Activated CD8-positive, alpha-beta memory T cell treated with anti-CD3 and anti-CD28 coated beads, Interleukin-2, amount 10 ng/mL, durations not matched to agents 7 days and 5 days (primary cell): ENCODE data around the gene FA2H. TPM values are rescaled to one million over a fixed set of nuclear protein-coding genes. Genes with fewer than 3 reads are reported as not detected.
"Not testable (repeated sequence)": the region's sequence is repeated elsewhere in the genome, so short reads cannot be mapped to it uniquely, and the experiment has no call there.

Source experiments
- ATAC-seq: fragments of 150-1000 bp; cut with Tn5 transposase; one replicate; pipeline ENCODE4 v1.10.0; 2021; ENCODE audit warnings: moderate library complexity
- CTCF ChIA-PET: fragments of 350-600 bp; sonication (Branson Sonifier 250); formaldehyde crosslinking; loops from one replicate; lab custom pipeline; 2021; ENCODE audit warnings: antibody characterized with exemption; lab: Charles Lee
- DNase-seq: peaks from one replicate; pipeline ENCODE4 v3.0.0-alpha.2; 2020
- H3K27ac Mint-ChIP-seq: one replicate; pipeline ENCODE4 v1.8.0; 2021; ENCODE audit warnings: mild to moderate bottlenecking, mixed read lengths
- H3K27me3 Mint-ChIP-seq: one replicate; pipeline ENCODE4 v1.8.0; 2021; ENCODE audit warnings: mixed read lengths
- H3K36me3 Mint-ChIP-seq: one replicate; pipeline ENCODE4 v1.8.0; 2021; ENCODE audit warnings: mild to moderate bottlenecking, mixed read lengths
- H3K4me1 Mint-ChIP-seq: one replicate; pipeline ENCODE4 v1.8.0; 2021; ENCODE audit warnings: mixed read lengths
- H3K4me3 Mint-ChIP-seq: one replicate; pipeline ENCODE4 v1.8.0; 2021; ENCODE audit warnings: mild to moderate bottlenecking, moderate library complexity, mixed read lengths
- H3K9me3 Mint-ChIP-seq: one replicate; pipeline ENCODE4 v1.8.0; 2022; ENCODE audit warnings: low read depth, mixed read lengths
- total RNA-seq, 2 experiments: library from RNA; stranded (reverse); gene quantifications; one replicate each; pipeline ENCODE4 v1.2.3, GENCODE V29; 2021

FA2H gene
- total RNA-seq, 2 experiments from 2014 or later = 0.29 TPM; not detected in 1

DNA sequence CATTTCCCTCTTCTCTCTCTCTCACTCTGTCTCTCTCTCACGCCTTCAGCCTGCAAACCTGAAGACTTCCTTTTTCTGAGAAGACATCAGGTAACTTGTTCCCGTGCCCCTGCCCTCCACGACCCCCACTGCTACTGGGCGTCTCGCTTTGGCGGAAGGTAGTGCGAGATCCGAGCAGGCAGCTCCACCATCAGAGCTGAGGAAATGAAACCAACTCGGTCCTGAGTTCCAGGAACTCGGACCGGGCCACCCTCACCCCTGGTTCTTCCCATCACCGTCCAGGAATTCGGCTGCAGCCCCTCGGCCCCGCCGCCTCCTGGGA, 74.5 kb downstream of the FA2H start:
- ATAC-seq (peak; percentile 45), DNase-seq (peak; percentile 66)
- Mint-ChIP-seq H3K9me3 (no peaks in the 10 kb centered on the region), H3K4me1 (peaks cover 56% of the 10 kb centered on the region), H3K4me3 (peak overlapping the region; percentile 96), H3K36me3 (peaks cover 27% of the 10 kb centered on the region), H3K27ac (peak overlapping the region; percentile 100), H3K27me3 (no peaks in the 10 kb centered on the region)
- CTCF ChIA-PET = interaction anchor here (0.8 to 2.3 kb wide), 6 partner anchors 8 to 410 kb away, joined by 3 to 12 read pairs (median 4); partner anchors contain the start of gene ZNRF1

DNA sequence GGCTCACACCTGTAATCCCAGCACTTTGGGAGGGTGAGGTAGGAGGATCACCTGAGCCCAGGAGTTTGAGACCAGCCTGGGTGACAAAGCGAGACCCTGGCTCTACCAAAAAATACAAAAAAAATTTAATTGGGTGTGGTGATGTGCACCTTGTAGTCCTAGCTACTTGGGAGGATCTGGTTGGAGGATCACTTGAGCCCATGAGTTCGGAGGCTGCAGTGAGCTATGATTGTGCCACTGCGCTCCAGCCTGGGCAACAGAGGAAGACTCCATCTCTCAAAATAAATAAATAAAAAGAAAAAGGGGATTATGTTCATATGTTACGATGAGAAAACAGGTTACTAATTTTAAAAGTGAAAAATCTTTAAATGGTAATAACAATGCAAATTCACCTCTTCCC, 75.0 kb downstream of the FA2H start:
- no peak for DNase-seq
- Mint-ChIP-seq H3K27me3 (no peaks in the 10 kb centered on the region), H3K27ac (peak overlapping the region; percentile 100), H3K9me3 (no peaks in the 10 kb centered on the region), H3K36me3 (peaks cover 29% of the 10 kb centered on the region), H3K4me3 (peak overlapping the region; percentile 96), H3K4me1 (peaks cover 53% of the 10 kb centered on the region)
- CTCF ChIA-PET = interaction anchor here (0.7 to 2.3 kb wide), 6 partner anchors 8 to 410 kb away, joined by 3 to 12 read pairs (median 4); partner anchors contain the start of genes RFWD3 and ZNRF1
- no peak for ATAC-seq

DNA sequence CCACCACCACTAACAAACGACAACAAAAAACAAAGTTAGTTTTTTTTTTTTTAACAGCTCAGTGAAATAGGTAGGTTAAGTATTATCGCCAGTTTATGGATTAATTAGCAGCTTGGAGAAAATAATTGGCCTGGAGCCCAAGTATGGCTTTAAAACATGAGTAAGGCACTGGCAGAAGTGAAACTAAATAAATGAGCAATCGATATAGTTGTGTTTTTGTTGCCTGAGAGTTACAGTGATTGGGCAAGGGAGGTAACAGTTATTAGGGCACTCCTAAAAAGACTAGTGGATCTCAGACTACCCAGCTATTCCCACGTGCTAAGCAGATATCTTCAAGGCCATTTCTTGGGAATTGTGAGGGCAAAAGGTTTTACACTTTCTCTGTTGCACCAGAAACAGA, 76.4 kb downstream of the FA2H start:
- H3K9me3 Mint-ChIP-seq = no peaks in the 10 kb centered on the region
- DNase-seq (no peak), ATAC-seq (no peak)
- H3K27ac Mint-ChIP-seq = peak overlapping the region; percentile 84
- H3K4me3 Mint-ChIP-seq = peak overlapping the region; percentile 96
- peaks cover 34% of the 10 kb centered on the region for H3K36me3 Mint-ChIP-seq
- peaks cover 53% of the 10 kb centered on the region for H3K4me1 Mint-ChIP-seq
- CTCF ChIA-PET = interaction anchor here (1.5 to 1.7 kb wide), 2 partner anchors 14 to 164 kb away, joined by 3 read pairs; no protein-coding TSS in a partner anchor
- no peaks in the 10 kb centered on the region for H3K27me3 Mint-ChIP-seq

DNA sequence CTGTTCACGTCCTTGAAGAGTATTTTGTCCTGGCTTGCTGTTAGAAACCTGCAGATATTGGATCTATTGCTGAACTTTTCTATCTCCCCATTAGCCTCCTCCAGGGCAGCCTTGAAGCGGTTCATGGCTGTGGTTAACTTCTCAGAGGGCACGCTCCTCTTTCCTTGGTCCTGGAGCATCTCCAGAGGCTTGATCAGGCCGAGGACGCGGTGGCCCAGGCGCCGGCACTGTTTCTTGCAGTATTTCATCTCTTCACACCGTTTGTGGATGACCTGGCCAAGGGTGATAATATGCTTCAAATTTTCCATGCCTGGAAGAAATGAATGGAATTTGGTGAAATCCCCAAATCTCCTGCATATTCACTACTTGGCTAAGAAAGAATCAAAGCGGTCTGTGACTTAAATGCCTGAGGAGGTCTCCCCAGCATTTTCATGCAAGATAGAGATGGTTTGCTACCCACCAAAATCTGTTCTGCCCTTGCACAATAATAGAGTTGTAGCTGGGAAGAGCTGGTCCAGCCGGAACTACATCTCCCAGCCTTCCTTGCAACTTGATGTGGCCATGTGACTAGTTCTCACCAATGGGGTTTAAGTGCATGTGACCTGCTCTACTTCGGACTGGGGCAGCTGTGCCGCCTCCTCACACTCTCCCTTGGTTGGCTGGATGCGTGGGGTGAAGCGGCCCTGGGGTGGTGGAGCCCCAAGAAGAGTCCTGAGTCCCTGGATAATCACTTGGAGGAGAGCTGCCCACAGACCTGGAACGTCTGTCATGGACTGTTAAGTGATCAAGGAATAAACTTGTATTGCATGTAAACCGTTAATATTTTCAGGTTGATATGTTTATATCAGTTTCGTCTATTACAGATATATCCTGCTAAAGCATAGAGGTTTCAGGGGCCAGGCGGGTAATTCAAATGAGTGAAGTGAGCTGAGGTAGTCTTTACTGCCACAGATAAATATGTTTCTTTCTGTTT, 78.9 kb downstream of the FA2H start:
- Mint-ChIP-seq H3K4me3 (peak overlapping the region; percentile 67), H3K27ac (peak overlapping the region; percentile 80), H3K36me3 (peaks cover 56% of the 10 kb centered on the region), H3K9me3 (no peaks in the 10 kb centered on the region), H3K27me3 (no peaks in the 10 kb centered on the region), H3K4me1 (peaks cover 39% of the 10 kb centered on the region)
- ATAC-seq (peak; percentile 80), DNase-seq (peak; percentile 84)
- CTCF ChIA-PET = interaction anchor here (0.9 to 1.5 kb wide), 5 partner anchors 14 to 167 kb away, joined by 3 to 5 read pairs (median 4); partner anchors contain the start of gene RFWD3

DNA sequence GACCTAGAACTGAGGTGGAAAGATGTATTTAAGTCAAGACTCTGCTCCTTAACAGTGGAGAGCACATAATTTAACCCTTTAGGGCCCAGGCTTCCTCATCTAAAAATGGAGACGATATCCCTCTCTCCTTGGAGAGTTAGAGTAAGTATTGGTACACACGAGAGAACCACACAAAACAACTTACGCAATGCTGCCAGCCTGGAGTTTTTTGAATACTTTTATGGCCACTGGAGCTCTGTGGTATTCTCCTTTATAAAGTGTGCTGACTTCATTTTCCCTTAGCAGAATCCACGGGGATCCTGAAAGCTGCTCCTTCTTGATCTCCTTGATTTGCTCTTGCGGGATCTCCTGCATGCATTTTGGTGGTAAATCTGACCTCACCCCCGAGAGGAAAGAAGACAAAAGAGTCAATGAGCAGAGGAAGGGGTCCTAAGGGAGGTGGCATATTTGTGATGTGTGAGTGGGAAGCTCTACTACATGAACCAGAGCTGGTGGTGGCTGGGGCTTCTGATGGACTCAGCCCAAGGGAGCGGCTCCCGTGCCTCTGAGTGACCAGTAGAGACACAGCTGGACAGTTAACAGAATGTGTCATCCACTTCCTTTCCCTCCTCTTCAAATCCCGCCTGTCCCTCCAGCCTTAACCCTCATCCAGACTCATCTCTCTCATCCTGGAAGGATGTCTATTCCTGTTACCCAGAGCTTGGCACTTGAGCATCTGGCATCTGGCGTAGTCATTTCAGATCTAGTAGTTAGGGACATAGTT, 83.3 kb downstream of the FA2H start:
- peak overlapping the region; percentile 6 for H3K27ac Mint-ChIP-seq
- CTCF ChIA-PET = interaction anchor here (0.9 kb wide), 1 partner anchor 10 kb away, joined by 3 read pairs; no protein-coding TSS in a partner anchor
- peaks cover 10% of the 10 kb centered on the region for H3K4me1 Mint-ChIP-seq

DNA sequence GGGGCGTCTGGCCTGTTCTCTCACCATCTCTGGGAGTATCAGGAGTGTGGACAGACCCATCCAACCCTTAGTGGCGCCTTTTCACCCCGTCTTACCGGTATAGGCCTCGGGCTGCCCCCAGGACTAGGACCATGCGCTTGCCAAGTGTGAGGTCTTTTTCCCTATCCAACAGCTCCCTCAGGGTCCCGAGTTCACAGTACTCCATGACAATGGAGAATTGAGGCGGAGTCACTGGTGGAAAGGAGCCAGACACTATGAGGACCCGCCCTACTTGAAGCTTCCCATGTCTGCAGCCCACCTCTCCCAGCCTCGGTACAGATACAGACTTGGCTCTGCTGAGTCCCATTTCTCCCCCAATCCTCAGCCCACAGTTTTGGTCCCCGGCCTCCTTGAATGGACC, 92.1 kb downstream of the FA2H start:
- Mint-ChIP-seq H3K27me3 (no peaks in the 10 kb centered on the region), H3K9me3 (no peaks in the 10 kb centered on the region), H3K4me3 (no peak overlapping the region), H3K27ac (no peak overlapping the region), H3K36me3 (peaks cover 29% of the 10 kb centered on the region), H3K4me1 (no peaks in the 10 kb centered on the region)
- CTCF ChIA-PET = interaction anchor here (0.7 kb wide), 1 partner anchor 14 kb away, joined by 4 read pairs; no protein-coding TSS in a partner anchor
- ATAC-seq = no peak
- no peak for DNase-seq

More for the DNA sequence above, 83.3 kb downstream of the FA2H start:
- DNase-seq (no peak), ATAC-seq (no peak)
- Mint-ChIP-seq H3K36me3 (peaks cover 67% of the 10 kb centered on the region), H3K9me3 (no peaks in the 10 kb centered on the region), H3K4me3 (no peak overlapping the region), H3K27me3 (no peaks in the 10 kb centered on the region)

DNA sequence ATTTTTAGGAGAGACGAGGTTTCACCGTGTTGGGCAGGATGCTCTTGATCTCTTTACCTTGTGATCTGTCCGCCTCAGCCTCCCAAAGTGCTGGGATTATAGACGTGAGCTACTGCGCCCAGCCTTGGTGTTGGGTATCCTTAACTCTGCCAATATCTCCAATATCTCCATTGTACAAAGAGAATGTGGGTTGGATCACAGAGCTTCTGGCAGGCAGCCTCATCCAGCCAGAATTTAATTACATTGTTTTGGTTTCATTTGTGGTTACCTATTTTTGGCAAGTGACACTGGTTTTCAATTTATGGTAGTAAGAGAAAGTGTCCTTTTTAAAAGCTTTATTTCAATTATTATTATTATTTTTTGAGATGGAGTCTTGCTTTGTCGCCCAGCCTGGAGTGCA, 93.9 kb downstream of the FA2H start:
- H3K27me3 Mint-ChIP-seq = no peaks in the 10 kb centered on the region
- no peak overlapping the region for H3K27ac Mint-ChIP-seq
- ATAC-seq (no peak), DNase-seq (no peak)
- H3K4me3 Mint-ChIP-seq = no peak overlapping the region
- no peaks in the 10 kb centered on the region for H3K9me3 Mint-ChIP-seq
- no peaks in the 10 kb centered on the region for H3K4me1 Mint-ChIP-seq
- H3K36me3 Mint-ChIP-seq = peaks cover 30% of the 10 kb centered on the region
- CTCF ChIA-PET = no interaction called here

DNA sequence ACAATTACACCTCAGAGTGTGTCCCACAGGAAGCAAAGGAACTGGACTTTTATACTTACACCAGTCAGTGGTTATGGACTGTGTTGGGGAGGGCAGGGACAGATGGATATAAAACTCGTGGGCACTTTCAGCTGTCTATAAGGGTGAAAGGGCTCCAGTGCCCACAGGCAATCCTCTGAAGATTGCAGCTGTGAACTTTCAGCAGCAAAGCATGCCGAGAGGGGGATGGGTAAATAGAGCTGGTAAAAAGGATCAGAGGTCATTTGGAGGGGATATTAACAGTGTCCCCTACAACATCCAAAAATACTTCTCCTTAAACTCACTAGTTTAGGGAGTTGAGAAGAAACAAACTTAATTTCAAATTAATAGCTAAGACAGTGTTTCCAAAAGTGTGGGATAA, 94.6 kb downstream of the FA2H start:
- Mint-ChIP-seq H3K4me1 (no peaks in the 10 kb centered on the region), H3K27ac (peak overlapping the region; percentile 34), H3K36me3 (peaks cover 29% of the 10 kb centered on the region), H3K9me3 (no peaks in the 10 kb centered on the region), H3K4me3 (no peak overlapping the region), H3K27me3 (no peaks in the 10 kb centered on the region)
- DNase-seq = no peak
- CTCF ChIA-PET = no interaction called here
- ATAC-seq = no peak

DNA sequence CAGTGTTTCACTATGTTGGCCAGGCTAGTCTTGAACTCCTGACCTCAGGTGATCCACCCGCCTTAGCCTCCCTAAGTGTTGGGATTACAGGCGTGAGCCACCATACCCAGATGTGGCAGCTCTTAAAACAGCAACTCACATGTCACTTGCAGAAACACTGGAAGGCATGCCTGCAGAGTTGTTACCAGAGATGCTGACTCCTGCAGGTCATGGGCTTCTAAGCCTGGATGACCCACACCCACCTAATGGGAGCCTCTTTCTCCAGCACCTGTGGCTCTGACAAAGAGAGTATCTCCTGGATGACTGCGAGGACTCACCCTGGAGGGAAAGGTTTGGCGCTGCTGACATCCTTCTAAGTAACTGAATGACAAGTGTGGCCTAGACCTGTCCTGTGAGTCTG, 96.8 kb downstream of the FA2H start:
- Mint-ChIP-seq H3K9me3 (no peaks in the 10 kb centered on the region), H3K4me3 (no peak overlapping the region), H3K4me1 (no peaks in the 10 kb centered on the region), H3K27ac (no peak overlapping the region), H3K27me3 (no peaks in the 10 kb centered on the region), H3K36me3 (peaks cover 31% of the 10 kb centered on the region)
- CTCF ChIA-PET = no interaction called here
- DNase-seq (no peak), ATAC-seq (no peak)

DNA sequence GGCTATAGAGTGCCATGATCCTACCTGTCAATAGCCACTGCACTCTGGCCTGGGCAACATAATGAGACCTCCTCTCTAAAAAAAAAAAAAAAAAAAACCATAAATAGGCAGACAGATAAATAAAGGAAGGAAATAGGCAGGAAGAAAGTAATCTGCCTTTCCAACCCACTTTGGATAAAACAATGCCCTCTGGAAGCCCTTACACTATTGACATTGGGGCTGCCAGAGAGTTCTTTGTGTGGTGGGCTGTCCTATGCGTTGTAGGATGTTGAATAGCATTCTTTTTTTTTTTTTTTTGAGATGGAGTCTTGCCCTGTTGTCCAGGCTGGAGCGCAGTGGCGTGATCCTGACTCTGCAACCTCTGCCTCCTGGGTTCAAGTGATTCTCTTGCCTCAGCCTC, 100.7 kb downstream of the FA2H start:
- no peaks in the 10 kb centered on the region for H3K27me3 Mint-ChIP-seq
- ATAC-seq = no peak
- no peak overlapping the region for H3K4me3 Mint-ChIP-seq
- H3K36me3 Mint-ChIP-seq = peaks cover 35% of the 10 kb centered on the region
- no peak overlapping the region for H3K27ac Mint-ChIP-seq
- no peaks in the 10 kb centered on the region for H3K9me3 Mint-ChIP-seq
- no peaks in the 10 kb centered on the region for H3K4me1 Mint-ChIP-seq
- CTCF ChIA-PET = interaction anchor here (0.7 kb wide), 1 partner anchor 117 kb away, joined by 3 read pairs; no protein-coding TSS in a partner anchor
- DNase-seq = no peak

DNA sequence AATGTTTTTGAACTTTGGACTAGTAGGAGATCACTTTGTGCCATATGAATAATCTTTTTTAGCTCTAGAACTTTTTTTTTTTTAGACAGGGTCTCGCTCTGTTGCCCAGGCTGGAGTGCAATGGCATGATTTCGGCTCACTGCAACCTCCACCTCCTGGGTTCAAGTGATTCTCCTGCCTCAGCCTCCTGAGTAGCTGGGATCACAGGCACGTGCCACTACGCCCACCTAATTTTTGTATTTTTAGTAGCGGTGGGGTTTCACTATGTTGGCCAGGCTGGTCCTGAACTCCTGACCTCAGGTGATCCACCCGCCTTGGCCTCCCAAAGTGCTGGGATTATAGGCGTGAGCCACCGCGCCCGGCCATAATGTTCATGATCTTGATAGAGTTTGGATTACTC, 105.7 kb downstream of the FA2H start:
- not testable (repeated sequence) for H3K27me3 Mint-ChIP-seq, ATAC-seq, H3K4me3 Mint-ChIP-seq, H3K9me3 Mint-ChIP-seq, H3K27ac Mint-ChIP-seq, DNase-seq
- CTCF ChIA-PET = interaction anchor here (0.7 to 1.2 kb wide), 2 partner anchors 41 to 292 kb away, joined by 3 to 4 read pairs; no protein-coding TSS in a partner anchor
- peaks cover 28% of the 10 kb centered on the region for H3K4me1 Mint-ChIP-seq
- H3K36me3 Mint-ChIP-seq = peaks cover 33% of the 10 kb centered on the region

DNA sequence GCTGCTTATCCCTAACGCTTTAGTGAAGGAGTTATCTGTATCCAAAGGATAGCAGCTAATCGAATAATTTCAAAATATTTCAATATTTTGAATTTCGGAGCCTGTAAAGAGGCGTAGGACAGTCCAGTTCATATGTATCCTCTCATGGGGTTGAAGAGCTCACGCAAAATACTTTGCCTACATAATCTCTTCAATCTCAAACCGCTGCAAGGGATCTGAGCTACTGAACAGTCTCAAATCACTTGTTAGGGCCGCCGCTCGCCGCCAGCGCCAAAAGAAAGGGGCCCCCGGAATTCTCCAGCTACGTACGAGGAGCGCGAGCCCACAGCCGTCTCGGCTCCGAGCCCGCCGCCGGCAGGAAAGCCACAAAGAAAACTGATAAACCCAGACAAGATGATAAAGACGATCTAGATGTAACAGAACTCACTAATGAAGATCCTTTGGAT, 107.3 kb downstream of the FA2H start:
- peak; percentile 60 for DNase-seq
- CTCF ChIA-PET = interaction anchor here (0.7 to 2.5 kb wide), 11 partner anchors 12 to 999 kb away, joined by 3 to 11 read pairs (median 4); no protein-coding TSS in a partner anchor
- ATAC-seq = peak; percentile 8
- no peaks in the 10 kb centered on the region for H3K27me3 Mint-ChIP-seq
- peaks cover 43% of the 10 kb centered on the region for H3K4me1 Mint-ChIP-seq
- H3K9me3 Mint-ChIP-seq = no peaks in the 10 kb centered on the region
- peaks cover 38% of the 10 kb centered on the region for H3K36me3 Mint-ChIP-seq
- peak overlapping the region; percentile 97 for H3K27ac Mint-ChIP-seq
- peak overlapping the region; percentile 80 for H3K4me3 Mint-ChIP-seq
